Stimulated activated CD8-positive, alpha-beta memory T cell treated with anti-CD3 and anti-CD28 coated beads, Interleukin-7, amount 100 ng/mL, for 48 hours (primary cell): ENCODE measurements around the gene SDSL.

Experiments
- DNase-seq, 2 donors: peaks; one replicate each; pipeline ENCODE4 v3.0.0-alpha.2; 2020; ENCODE audit warnings: low read depth in 1 of 2; ENCODE audit errors: extremely low read depth in 1 of 2

SDSL gene

GRCh38 chr12:113445544-113446171 lies 23.5 kb downstream of the SDSL start:
- no peak for DNase-seq

GRCh38 chr12:113448873-113449272 lies 26.7 kb downstream of the SDSL start:
- no peak for DNase-seq

- DNase-seq, result no peak
Measured at GRCh38 chr12:113449299-113449698, 27.1 kb downstream of the SDSL start.

GRCh38 chr12:113449839-113450238 lies 27.7 kb downstream of the SDSL start:
- no peak for DNase-seq

GRCh38 chr12:113452458-113452857 lies 30.3 kb downstream of the SDSL start:
- DNase-seq, result no peak

GRCh38 chr12:113453330-113453729 lies 31.1 kb downstream of the SDSL start:
- no peak for DNase-seq

GRCh38 chr12:113456199-113456598 lies 34.0 kb downstream of the SDSL start:
- no peak for DNase-seq

- DNase-seq, result no peak
Measured at GRCh38 chr12:113456761-113457160, 34.6 kb downstream of the SDSL start.

- no peak for DNase-seq
Measured at GRCh38 chr12:113457185-113457584, 35.0 kb downstream of the SDSL start.

- no peak for DNase-seq
Measured at GRCh38 chr12:113457710-113458109, 35.5 kb downstream of the SDSL start.

GRCh38 chr12:113459981-113460380 lies 37.8 kb downstream of the SDSL start:
- DNase-seq, result no peak

GRCh38 chr12:113461666-113462065 lies 39.5 kb downstream of the SDSL start:
- DNase-seq, result no peak

GRCh38 chr12:113462117-113462774 lies 40.1 kb downstream of the SDSL start:
- peak; percentile 36 to 48 for DNase-seq

GRCh38 chr12:113462998-113463745 lies 41.0 kb downstream of the SDSL start:
- no peak for DNase-seq

- DNase-seq, result no peak
Measured at GRCh38 chr12:113463746-113464451, 41.7 kb downstream of the SDSL start.

- DNase-seq, result no peak
Measured at GRCh38 chr12:113464452-113464775, 42.2 kb downstream of the SDSL start.

- DNase-seq, result no peak
Measured at GRCh38 chr12:113464852-113465719, 42.9 kb downstream of the SDSL start.

GRCh38 chr12:113465808-113466453 lies 43.8 kb downstream of the SDSL start:
- no peak for DNase-seq

GRCh38 chr12:113466454-113467141 lies 44.4 kb downstream of the SDSL start:
- DNase-seq, result no peak

GRCh38 chr12:113467142-113467501 lies 44.9 kb downstream of the SDSL start:
- no peak for DNase-seq
